NCI-H187 (cell line): ENCODE data around the gene DTNBP1.
A peak's percentile ranks its signal among the peaks of the same experiment; 100 is the strongest.

Source experiments
- DNase-seq, 2 experiments: peaks; one replicate each; lab custom pipeline; 2025; lab: John Stamatoyannopoulos, UW

DTNBP1 gene

DNA sequence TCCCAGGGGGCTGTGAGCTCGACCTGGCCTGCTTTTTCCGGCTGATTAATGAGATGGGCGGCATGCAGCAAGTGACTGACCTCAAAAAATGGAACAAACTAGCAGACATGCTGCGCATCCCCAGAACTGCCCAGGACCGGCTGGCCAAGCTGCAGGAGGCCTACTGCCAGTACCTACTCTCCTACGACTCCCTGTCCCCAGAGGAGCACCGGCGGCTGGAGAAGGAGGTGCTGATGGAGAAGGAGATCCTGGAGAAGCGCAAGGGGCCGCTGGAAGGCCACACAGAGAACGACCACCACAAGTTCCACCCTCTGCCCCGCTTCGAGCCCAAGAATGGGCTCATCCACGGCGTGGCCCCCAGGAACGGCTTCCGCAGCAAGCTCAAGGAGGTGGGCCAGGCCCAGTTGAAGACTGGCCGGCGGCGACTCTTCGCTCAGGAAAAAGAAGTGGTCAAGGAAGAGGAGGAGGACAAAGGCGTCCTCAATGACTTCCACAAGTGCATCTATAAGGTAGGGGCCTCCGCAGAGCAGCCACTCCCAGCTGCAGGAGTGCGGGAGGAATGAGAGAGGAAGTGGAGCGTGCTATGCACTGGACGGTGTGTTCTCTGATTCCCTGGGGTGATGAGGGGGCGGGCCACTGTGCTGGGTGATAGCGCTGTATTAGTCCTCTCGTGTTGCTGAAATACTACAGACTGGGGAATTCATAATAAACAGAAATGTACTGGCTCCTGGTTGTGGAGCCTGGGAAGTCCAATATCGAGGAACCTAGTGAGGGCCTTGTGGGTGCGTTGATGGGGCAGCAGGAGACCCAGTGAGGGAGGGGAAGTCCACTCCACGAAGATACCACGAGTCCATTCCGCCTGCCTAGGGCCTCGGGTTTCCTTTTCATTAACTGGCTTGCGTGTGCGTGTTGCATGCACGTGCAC, 161.7 kb downstream of the DTNBP1 start:
- DNase-seq: peak; percentile 30 to 49

DNA sequence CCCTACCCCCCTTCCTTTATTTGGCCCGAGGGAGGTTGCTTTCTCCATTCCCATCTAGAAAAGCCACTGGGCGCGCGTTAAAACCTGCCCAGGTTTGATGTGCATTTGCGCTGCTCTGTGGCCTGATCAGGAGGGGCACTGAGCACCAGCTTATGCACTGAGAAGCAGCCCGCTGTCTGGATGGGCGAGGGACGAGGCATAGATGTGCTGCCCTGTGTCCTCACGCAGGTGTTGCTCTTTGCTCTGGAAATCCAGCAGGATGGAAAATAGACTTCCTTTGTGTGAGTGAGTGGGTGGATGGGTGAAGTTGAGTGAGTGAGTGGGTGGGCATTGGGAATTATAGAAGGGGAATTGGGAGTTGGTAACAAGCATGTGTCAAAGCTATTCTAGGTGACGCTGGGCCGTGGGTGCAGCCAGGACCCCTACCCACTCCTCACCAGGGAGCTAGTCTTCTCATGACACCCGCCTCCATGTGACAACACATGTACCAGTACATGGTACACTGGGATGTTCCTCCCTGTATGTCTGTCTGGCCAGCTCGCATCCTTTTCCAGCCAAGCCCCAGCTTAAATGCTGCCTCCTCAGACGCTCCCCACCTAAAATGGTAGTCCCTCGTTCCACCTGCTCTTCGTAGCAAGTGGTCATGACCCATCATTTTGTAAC, 162.6 kb downstream of the DTNBP1 start:
- no peak for DNase-seq

DNA sequence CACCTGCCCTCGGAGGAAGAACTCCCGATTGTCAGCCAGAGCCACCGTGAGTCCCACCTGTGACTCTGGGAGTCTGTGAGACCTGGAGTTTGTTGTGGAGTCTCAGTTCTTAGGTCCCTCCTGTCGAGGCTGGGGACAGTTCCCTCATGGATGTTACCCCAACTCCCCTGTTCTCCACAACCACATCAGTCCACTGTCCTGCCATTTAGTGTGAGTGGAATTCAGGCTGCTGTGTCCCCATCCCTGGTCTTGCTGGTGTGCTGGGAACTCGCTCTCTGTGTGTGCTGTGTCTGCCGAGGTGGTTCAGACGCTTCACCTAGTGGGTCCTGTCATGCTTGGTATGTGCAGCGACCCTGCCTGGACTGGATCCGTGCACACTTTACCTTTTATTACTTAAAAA, 163.2 kb downstream of the DTNBP1 start:
- no peak for DNase-seq

- no peak for DNase-seq
Measured at GRCh38 chr6:15499125-15499524, 163.7 kb downstream of the DTNBP1 start.

GRCh38 chr6:15498640-15499039, 164.2 kb downstream of the DTNBP1 start:
- DNase-seq: no peak

- no peak for DNase-seq
Measured at GRCh38 chr6:15496345-15497131, 166.3 kb downstream of the DTNBP1 start.

- DNase-seq: no peak
Measured at GRCh38 chr6:15495375-15495901, 167.4 kb downstream of the DTNBP1 start.

DNA sequence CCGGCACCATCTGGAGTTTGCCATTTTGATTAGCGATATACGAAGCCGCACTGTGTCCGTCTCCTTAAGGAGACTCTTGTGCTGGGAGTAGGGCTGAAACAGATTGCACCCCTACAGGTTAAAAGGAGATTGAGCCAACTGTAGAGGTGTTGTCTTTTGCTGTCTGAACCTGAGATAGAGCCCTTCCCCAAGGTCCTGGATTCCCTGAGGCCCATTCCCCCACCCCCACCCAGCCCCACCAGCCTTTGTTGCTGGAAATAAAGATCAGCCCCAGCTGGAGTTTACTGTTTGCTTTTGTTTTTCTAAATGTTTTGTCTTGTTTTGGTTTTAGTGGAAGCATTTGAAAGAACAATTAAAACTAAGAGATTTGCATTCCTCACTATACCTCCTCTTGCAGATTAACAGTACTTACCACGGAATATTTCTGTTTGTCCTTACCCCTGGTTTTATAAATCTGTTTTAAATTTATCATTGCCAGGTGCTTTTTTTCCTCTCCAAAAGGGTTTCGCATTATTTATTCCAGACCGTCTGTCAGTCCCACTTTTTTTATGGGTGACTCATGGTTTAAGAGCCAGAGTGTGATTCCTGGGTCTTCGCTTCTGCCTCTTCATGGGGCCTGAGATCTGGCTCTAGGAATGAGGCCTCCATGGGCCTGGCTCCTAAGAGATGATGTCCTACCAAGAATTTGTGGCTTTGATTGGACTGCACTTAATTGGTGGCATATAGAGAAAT, 169.2 kb downstream of the DTNBP1 start:
- DNase-seq: no peak

DNA sequence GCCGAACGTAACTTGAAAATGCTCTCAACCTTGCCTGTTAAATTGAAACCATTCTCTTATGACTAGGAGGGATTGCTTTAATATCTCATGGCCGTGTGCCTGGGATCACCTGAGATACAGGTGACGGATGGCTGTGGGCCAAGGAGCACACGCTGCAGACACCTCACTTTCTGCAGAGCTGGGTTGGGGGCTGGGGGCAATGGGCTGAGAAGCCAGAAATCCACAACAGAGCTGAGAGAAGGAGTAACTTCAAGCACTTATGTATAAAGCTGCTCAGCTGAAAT, 170.9 kb downstream of the DTNBP1 start:
- no peak for DNase-seq

DNA sequence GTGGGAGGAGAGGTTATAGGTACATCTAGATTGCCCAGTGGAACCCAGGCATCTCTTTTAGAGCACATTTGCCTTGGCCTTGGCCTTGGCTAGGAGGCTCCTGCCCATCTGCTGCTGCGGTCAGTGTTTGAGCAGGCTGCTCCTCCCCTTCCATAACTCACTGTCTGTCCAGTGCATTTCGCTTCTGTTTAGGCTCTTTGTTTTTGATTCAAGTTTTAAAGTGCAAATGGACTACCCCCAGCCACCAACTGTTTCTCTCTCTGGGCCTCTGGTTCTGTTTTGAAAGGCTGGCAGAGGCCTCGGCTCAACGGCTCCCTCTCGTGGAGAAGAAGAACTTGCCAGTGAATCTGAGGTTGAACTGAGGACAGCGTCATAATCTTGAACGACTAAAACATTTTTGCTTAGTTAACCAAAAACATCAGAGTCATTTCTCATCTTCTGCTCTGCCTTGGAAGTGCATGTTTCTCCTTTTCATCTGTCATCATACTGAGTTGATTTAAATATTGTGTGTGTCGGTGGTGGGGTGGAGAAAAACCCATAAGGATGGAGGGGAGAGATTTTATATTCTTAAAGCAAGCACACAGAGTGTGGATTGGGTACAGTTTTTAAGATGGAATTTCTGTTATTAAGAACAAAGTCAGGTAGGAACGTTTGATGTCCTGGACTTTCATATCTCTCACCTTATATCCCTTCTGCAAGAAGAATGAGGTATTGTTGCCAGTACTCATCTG, 171.4 kb downstream of the DTNBP1 start:
- DNase-seq: peak in 1 of 2 experiments; percentile 6

DNA sequence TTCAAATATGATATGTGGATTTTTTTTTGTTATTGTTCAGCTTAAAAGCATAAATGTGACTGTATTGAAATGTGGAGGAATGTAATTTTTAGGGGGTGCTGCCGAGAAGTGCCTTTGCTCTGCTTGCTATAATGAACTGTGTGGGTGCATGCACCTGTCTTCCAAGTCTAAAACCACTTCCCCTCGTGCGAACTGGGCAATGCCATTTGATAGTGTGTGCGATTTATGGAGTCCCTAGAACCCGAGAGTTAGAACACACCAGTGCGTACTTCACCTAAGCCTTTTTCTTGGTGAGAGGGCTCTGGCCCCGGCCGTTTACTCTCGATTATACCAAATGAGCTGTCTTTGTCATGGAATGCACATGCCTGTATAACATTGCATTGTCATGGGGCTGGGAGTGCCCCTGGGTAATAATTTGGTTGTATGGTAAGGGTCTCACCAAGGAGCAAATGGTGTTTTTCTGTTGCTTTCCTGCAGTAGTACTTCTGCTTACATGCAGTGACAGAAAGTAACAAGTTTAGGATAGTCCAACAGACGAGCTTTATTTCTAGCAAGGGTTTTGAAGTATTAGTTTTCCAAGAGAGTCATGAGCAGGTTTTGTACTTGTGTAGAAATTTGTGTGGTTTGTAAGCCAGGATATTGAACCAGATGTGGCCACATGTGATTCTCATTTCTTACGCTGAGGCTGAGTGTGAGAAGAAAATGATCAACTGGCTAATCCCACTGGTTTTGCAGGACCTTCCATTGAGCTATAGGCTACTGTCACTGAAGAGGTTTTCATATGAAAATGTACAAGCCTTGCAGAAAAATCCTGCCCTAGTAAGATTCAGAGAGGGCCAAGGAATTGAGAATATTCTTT, 172.4 kb downstream of the DTNBP1 start:
- no peak for DNase-seq

- no peak for DNase-seq
Measured at GRCh38 chr6:15489261-15489962, 173.4 kb downstream of the DTNBP1 start.

GRCh38 chr6:15487262-15487661, 175.6 kb downstream of the DTNBP1 start:
- DNase-seq: no peak

GRCh38 chr6:15485936-15486335, 176.9 kb downstream of the DTNBP1 start:
- DNase-seq: no peak

DNA sequence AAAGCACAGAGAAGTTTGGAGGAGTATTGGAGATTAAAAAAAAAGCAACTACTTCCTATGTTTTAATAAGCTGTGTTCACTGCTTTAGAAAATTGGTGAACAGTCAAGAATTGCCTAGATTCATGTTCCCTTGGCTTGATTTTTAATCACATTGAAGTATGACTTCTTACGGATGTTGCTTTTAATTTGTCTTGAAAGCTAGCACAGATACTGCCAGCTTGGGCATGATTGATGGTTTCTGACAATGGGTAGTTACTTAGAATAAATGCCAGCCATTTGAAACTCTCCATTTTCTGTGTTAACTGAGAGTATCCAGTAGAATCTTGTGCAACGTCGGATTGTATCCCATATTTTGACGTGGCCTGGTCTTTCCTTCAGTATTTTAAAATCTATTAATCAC, 178.0 kb downstream of the DTNBP1 start:
- no peak for DNase-seq

DNA sequence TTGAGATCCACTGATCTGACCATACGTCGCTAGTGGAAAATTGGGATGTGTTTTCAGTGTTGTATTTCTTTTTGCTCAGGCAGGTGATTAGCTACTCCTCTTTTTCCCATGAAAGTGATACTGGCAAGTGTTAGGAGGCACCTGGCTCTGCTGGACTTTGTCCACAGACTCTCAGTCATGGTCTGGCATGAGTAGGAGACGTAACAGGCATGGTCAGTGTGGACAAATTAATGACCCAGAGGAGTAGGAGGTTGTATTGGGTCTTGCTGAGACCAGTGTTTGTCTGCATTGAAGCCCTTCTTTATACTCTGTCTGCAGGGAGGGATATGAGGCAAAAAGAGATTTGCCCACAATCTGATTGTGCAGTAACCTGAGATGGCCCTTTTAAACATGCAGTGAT, 178.7 kb downstream of the DTNBP1 start:
- DNase-seq: no peak

GRCh38 chr6:15483060-15483459, 179.8 kb downstream of the DTNBP1 start:
- DNase-seq: no peak

DNA sequence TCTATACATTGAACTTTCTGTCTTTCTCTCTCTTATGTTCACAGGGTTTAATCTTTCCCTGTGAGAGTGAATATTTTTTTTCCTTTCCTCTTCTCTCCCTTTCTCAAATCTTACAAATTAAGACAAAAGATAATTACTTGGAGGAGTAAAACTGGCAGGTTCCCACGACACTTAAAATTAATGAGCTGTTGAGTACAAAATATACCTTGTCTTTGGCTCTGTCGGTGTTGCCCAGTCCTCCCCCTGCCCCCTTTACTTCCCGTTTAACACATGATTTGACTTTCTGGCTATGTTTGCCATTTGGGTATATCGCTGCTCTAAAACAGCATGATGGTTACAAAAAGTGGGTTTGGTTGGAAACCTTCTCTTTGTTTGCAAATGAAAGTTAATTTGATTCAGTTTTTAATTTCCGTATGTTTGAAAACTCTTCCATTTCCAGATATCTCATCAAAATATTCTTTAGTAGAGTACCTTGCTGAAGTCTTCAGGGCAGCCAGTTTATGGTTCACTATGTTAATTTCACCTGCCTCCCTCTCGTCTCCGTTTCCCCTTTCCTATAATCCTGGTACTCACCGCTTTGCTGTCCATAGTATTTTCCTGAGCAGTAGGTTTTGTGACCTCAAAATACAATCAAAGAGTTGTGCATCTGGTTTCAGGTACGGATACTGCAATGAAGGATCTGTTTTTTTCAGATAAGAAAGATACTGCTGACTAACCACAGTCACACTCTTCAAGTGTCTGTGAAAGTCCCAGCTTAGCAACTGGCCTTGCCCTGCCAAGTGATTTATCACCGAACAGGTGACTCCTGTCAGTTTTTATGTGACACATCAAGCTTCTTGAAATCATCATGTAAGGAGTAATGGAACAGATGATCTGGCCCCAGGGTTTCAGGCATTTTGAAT, 181.2 kb downstream of the DTNBP1 start:
- DNase-seq: peak; percentile 31 to 74
